Nephron (organoid): ENCODE measurements around the gene DIAPH2.
A peak's percentile ranks its signal among the peaks of the same experiment; 100 is the strongest.

Experiments
- H3K27ac Mint-ChIP-seq, 3 experiments: 2 replicates each; pipeline ENCODE4 v1.8.0; 2020; ENCODE audit warnings: mixed read lengths in 3 of 3, mild to moderate bottlenecking in 2 of 3, moderate library complexity in 1 of 3
- H3K27me3 Mint-ChIP-seq: 2 replicates; pipeline ENCODE4 v1.8.0; 2021; ENCODE audit warnings: low read depth, mild to moderate bottlenecking, moderate library complexity, mixed read lengths
- H3K36me3 Mint-ChIP-seq: 2 replicates; pipeline ENCODE4 v1.8.0; 2020; ENCODE audit warnings: low read depth, mixed read lengths
- H3K4me1 Mint-ChIP-seq: 2 replicates; pipeline ENCODE4 v1.8.0; 2020; ENCODE audit warnings: mixed read lengths
- H3K4me3 Mint-ChIP-seq, 3 experiments: 2 replicates each; pipeline ENCODE4 v1.8.0; 2020; ENCODE audit warnings: mild to moderate bottlenecking in 3 of 3, mixed read lengths in 3 of 3, moderate library complexity in 2 of 3
- H3K9me3 Mint-ChIP-seq: 2 replicates; pipeline ENCODE4 v1.8.0; 2020; ENCODE audit warnings: mixed read lengths
- TF ChIP-seq, protein P1 (sequence below), 3 experiments: fragments of 200-600 bp; sonication (generic); IDR thresholded peaks; one replicate each; pipeline ENCODE4 v1.5.0; 2021; ENCODE audit warnings: antibody characterized with exemption in 3 of 3; ENCODE audit not compliant: unreplicated experiment in 3 of 3

Gene DIAPH2

DNA sequence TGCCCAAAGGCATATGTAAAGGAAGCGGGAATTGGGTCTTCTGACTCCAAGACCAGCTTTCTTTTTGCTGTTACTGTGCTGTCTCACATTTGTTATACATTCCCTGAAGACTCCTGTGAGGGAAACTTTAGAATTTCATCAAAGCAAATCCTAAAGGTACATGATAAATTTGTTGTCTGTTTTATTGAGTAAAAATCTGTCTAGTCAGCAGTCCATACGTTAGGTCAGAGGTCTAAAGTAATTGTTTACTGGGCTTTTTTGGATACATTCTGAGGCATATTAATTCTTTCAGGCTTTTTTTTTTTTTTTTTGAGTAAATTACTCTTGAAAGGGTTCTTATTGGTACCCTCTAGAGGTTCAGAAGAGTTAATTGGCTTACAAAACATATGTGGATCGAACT, 546.3 kb downstream of the DIAPH2 start:
- Mint-ChIP-seq H3K4me1 (peaks cover 5% of the 10 kb centered on the region), H3K36me3 (no peaks in the 10 kb centered on the region), H3K27me3 (no peaks in the 10 kb centered on the region), H3K27ac (no peak overlapping the region), H3K4me3 (no peak overlapping the region), H3K9me3 (no peaks in the 10 kb centered on the region)
- TF ChIP-seq, protein P1, sequence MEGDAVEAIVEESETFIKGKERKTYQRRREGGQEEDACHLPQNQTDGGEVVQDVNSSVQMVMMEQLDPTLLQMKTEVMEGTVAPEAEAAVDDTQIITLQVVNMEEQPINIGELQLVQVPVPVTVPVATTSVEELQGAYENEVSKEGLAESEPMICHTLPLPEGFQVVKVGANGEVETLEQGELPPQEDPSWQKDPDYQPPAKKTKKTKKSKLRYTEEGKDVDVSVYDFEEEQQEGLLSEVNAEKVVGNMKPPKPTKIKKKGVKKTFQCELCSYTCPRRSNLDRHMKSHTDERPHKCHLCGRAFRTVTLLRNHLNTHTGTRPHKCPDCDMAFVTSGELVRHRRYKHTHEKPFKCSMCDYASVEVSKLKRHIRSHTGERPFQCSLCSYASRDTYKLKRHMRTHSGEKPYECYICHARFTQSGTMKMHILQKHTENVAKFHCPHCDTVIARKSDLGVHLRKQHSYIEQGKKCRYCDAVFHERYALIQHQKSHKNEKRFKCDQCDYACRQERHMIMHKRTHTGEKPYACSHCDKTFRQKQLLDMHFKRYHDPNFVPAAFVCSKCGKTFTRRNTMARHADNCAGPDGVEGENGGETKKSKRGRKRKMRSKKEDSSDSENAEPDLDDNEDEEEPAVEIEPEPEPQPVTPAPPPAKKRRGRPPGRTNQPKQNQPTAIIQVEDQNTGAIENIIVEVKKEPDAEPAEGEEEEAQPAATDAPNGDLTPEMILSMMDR (IDR thresholded peaks at IDR 0.05; ENCODE audit: unreplicated experiment in 3 of 3) = no peak

DNA sequence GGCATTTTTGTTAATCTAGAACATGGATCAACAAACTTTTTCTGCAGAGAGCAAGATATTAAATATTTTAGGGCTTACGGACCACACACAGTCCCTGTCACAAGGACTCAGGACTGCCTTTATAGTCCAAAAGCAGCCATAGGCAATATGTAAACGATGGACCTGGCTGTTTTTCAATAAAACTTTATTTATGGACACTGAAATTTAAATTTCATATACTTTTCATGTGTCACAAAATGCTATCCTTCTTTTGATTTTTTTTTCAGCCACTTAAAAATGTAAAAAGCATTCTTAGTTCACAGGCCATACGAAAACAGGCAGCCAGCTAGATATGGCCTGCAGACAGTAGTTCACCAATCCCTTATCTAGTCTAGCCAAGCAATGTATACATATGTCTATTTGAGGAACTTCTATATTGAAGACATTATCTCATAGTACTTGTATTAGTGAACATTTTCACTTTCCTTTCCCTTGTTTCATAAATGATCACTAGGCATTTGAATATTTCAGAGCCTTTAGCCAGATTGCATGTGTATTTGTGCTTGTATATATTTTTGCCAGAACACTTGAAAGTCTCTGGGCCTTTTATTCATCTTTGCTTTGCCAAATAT, 549.9 kb downstream of the DIAPH2 start:
- H3K36me3 Mint-ChIP-seq = no peaks in the 10 kb centered on the region
- no peaks in the 10 kb centered on the region for H3K4me1 Mint-ChIP-seq
- H3K27me3 Mint-ChIP-seq = no peaks in the 10 kb centered on the region
- H3K9me3 Mint-ChIP-seq = no peaks in the 10 kb centered on the region
- H3K4me3 Mint-ChIP-seq = no peak overlapping the region
- TF ChIP-seq, protein P1 (IDR thresholded peaks at IDR 0.05; ENCODE audit: unreplicated experiment in 3 of 3) = no peak
- no peak overlapping the region for H3K27ac Mint-ChIP-seq

DNA sequence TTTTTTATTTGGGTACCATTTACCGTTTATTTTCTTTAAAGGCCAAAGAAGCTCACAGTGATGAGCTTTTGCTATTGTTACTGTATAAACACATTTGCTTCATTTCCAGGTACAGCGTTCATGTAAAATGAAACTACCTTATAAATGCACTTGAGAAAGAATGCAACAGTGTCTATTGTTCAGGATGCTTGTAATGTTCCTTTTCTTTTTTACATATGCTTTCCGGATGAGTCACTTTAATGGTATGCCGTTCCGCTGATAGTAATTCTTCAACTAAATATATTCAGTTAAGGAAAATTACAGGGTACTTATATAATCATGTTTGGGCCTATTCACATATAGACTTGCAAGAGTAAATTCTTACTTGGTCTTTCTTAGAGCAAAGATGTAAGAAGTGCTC, 554.0 kb downstream of the DIAPH2 start:
- Mint-ChIP-seq H3K4me1 (no peaks in the 10 kb centered on the region), H3K36me3 (no peaks in the 10 kb centered on the region), H3K9me3 (no peaks in the 10 kb centered on the region), H3K27me3 (no peaks in the 10 kb centered on the region), H3K4me3 (no peak overlapping the region), H3K27ac (no peak overlapping the region)
- TF ChIP-seq, protein P1 (IDR thresholded peaks at IDR 0.05; ENCODE audit: unreplicated experiment in 3 of 3) = no peak

DNA sequence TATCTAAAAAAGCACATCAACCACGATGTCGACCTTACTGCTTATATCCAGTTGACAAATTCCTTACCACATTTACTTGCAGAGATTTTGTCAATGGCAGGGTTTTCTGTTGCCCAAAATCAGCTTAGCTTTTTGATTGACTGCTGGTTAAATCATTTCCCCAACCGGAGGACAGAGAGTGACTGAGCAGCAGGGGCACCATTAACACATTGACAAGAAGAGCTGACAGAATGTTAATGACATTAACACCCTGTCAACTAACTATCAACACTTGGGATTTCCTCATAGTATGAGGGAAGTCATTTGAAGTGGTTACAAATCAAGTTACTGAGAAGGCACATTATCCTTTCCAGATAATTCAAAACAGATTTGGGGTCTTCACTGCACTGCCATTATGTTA, 567.5 kb downstream of the DIAPH2 start:
- TF ChIP-seq, protein P1 (IDR thresholded peaks at IDR 0.05; ENCODE audit: unreplicated experiment in 3 of 3) = no peak
- no peaks in the 10 kb centered on the region for H3K4me1 Mint-ChIP-seq
- H3K9me3 Mint-ChIP-seq = no peaks in the 10 kb centered on the region
- no peak overlapping the region for H3K27ac Mint-ChIP-seq
- no peaks in the 10 kb centered on the region for H3K36me3 Mint-ChIP-seq
- H3K27me3 Mint-ChIP-seq = no peaks in the 10 kb centered on the region
- no peak overlapping the region for H3K4me3 Mint-ChIP-seq

DNA sequence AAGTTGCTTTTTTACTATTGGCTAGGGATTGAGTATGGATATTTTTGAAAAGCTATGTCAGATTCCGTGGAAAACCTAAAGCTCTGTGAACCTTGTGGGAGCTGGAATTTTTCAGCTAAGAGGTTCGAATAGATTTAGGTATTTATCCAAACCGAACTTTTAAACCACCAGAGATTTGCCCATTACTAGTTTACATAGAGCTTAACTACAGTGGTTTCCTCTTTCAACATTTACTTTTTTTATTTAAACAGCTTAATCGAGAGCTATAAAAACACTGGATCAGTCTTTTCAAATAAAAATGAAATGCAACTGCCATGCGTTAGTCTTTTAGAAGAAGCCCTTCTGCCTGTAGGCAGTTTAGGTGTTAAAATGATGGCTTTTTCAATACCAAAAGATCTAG, 576.0 kb downstream of the DIAPH2 start:
- TF ChIP-seq, protein P1 (IDR thresholded peaks at IDR 0.05; ENCODE audit: unreplicated experiment in 3 of 3) = no peak
- H3K4me3 Mint-ChIP-seq = no peak overlapping the region
- H3K27me3 Mint-ChIP-seq = no peaks in the 10 kb centered on the region
- no peak overlapping the region for H3K27ac Mint-ChIP-seq
- H3K9me3 Mint-ChIP-seq = no peaks in the 10 kb centered on the region
- H3K4me1 Mint-ChIP-seq = peaks cover 5% of the 10 kb centered on the region
- peaks cover 3% of the 10 kb centered on the region for H3K36me3 Mint-ChIP-seq

DNA sequence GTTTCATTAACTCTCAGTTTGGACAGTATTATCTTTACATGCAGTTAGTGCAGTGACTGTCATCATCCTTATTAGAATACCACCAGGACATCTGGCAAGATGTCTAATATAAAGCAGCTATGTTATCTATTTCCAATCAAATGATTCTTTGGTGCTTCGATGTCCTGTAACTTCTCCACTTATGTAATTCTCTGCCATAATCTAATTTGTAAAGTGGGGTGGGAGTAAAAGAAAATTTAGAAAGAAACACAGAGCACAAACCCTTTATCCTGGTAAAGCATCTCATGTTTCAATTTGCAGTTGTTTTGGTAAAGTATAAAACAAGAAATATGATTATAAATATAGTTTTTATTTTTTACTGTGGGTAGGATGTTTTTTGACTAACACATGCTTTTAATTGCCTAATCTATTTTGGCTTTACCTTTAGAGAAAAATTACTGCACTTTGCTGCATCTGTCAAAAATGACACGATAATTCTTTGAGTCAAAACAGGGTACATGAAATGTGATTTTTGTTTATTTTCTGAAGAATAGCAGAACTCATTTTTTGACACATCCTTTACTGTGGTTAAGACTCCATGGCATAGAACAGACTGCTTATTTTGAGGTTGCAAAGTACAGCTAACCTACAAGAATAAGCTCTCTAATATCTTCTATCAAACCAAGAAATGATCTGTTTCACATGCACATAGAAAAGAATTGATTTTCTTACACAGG, 581.9 kb downstream of the DIAPH2 start:
- Mint-ChIP-seq H3K9me3 (no peaks in the 10 kb centered on the region), H3K4me3 (no peak overlapping the region), H3K27ac (peak overlapping the region in 2 of 3 experiments; percentile 66 to 84), H3K27me3 (no peaks in the 10 kb centered on the region), H3K4me1 (peaks cover 34% of the 10 kb centered on the region), H3K36me3 (no peaks in the 10 kb centered on the region)
- TF ChIP-seq, protein P1 (IDR thresholded peaks at IDR 0.05; ENCODE audit: unreplicated experiment in 3 of 3) = no peak
